CD1c-positive myeloid dendritic cell (primary cell): ENCODE results near the gene SERPINB8.

Source experiments
- DNase-seq: peaks from one replicate; pipeline ENCODE4 v3.0.0-alpha.2; 2016; ENCODE audit errors: extremely low spot score

The SERPINB8 gene

DNA sequence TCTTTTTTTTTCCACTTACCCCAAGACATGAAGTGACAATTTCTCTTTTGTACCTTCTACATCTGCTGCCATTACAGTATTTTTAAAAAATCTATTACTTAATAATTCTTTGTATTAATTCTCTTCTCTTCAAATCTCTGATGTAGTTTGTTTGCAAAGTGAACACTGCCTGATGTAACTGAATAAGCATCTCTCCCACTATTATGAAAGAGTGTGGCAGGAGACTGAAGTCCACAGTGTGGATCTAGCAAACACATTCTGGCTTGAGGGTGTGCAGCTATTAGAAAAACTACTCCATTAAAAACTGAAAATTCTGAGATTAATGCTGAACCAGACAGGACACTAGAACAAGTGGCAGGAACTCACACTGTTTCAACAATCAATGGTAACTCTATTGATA, 5.0 kb upstream of the SERPINB8 start:
- DNase-seq: no peak

DNA sequence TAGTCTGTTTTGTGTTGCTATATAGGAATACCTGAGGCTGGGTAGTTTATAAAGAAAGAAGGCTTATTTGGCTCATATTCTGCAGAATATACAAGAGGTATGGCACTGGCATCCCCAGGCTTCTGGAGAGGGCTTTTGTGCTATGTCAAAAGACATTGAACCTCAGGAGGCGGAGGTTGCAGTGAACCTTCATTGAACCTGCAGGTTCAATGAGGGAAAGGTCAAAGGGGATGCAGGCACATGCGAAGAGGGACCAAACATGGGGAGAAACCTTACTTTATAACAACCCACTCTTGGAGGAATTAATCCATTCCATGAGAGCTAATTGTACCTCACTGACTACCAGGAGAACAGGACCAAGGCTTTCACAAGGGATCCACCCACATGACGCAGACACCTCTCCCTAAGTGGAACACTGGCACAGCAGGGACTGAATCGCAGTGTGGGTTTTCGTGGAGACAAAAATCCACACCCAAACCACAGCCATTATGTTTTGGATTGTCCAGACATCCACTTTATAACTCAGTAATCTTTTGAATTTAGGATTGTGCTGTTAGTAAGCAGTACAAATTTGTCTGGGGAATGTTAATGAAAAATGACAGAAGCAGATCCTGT, 4.1 kb upstream of the SERPINB8 start:
- DNase-seq: no peak

GRCh38 chr18:63970809-63971205, 926 bp downstream of the SERPINB8 start:
- no peak for DNase-seq

- DNase-seq: no peak
These were observed 1.6 kb downstream of the SERPINB8 start for GRCh38 chr18:63971320-63972001.

DNA sequence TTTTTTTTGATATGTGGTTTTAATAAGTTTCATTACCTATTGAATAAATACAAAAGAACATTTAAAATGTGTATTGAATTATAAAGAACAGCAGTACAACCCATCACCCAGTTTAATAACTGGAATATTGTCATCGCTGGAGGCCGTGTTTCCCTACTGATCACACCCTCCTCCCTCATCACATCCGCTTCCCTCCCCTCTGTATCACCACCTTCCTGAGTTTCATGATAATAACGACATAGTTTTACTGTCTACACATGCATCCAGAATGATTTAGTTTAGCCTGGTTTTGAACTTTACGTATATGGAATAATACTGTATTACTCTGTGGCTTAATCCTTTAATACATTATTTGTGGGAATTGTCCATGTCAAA, 2.1 kb downstream of the SERPINB8 start:
- DNase-seq: no peak

DNA sequence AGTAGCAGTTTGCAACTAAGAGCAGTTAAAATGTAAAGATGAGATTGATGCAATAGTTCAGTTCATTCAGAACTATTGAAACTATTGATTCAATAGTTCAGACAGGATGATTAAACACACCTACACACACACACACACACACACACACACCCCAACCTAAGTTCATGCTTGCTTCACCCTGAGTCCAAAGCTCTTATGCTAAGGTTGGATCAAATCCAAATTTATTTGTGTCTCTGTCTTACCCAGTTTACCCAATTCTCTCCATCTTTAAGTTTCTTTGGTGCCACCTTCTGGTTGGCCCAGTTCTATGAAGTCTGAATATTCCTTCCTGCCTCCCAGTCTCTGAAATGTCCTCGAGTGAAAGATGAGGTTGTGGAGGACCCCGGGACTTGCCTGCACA, 5.1 kb downstream of the SERPINB8 start:
- peak; percentile 47 for DNase-seq

- peak; percentile 73 for DNase-seq
These were observed 5.7 kb downstream of the SERPINB8 start for GRCh38 chr18:63975628-63976027.

- no peak for DNase-seq
These were observed 7.2 kb downstream of the SERPINB8 start for GRCh38 chr18:63977040-63977439.

DNA sequence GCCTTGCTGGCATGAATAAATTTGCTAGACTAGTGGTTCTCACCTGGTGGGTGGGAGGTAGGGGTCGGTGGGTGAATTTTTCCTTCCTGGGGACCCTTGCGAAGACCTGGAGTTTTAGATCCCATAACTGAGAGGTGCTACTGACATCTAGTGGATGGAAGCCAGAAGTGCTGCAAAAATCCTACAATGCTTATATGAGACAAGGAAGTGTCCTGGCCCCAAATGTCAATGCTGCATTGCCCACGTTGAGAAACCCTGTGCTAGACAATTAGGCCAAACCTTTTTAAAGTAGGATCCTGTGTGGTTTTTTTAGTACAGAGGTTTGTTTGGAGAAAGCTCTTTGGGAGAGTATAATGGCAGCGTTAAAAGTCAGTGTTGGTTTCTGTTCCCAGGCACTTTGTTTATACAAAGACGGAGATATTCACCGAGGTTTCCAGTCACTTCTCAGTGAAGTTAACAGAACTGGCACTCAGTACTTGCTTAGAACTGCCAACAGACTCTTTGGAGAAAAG, 9.6 kb downstream of the SERPINB8 start:
- peak; percentile 77 for DNase-seq

DNA sequence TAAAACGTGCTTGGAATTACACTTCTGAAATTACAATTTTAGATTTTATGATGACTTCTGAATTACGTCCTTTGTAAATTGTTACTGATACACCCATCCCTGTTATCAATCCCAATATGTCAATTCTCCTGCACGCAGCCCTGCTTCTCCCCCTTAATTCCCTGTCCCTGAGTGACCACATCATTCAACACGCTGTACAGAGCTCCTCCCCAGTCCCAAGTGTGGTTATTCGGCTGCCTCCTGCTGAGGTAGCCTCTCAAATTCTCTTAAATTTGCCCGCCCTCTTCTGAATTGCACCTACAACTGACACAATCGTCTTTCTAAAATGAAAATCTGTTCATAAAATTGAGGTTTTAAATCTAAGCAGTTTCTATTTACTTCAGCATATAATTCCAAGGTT, 10.1 kb downstream of the SERPINB8 start:
- no peak for DNase-seq

DNA sequence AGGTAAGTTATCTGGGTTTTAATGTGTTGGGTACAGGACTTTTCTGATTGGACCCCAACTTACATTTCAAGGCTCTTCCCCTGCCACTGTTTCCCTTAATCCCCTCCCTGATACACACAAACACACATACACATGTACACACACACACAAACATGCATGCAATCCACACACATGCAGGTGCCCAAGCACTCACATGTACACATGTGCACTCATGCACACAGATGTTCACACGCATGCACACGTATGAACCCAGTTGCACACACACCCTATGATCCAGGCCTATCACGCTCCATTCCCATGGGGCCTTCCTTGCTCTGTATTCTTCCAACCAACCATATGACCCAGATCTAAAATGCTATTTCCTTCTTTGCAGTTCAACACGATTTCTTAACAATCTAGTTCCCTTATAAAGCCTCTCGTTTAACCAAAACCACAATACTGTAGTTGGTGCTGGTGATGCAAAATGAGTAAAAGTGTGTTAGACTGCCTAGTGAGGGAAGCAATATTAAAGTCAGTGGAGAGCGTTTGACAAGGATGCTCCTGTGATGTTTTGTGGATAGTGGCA, 11.1 kb downstream of the SERPINB8 start:
- DNase-seq: peak; percentile 53

DNA sequence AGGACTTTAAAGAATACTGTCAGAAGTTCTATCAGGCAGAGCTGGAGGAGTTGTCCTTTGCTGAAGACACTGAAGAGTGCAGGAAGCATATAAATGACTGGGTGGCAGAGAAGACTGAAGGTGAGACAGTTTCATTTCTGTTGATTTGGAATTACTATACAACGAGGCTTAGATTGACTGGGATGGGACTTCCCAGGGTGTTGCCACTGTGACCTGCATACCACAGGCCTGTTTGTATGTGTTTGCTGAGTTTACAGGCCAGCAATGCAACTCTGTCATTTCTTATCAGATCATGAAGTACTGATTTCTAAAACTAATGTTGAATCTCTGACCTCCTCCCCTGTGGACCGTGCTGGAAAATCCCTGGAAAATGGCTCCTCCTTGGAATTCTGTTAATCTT, 11.8 kb downstream of the SERPINB8 start:
- no peak for DNase-seq

- DNase-seq: no peak
These were observed 12.5 kb downstream of the SERPINB8 start for GRCh38 chr18:63982361-63982760.

DNA sequence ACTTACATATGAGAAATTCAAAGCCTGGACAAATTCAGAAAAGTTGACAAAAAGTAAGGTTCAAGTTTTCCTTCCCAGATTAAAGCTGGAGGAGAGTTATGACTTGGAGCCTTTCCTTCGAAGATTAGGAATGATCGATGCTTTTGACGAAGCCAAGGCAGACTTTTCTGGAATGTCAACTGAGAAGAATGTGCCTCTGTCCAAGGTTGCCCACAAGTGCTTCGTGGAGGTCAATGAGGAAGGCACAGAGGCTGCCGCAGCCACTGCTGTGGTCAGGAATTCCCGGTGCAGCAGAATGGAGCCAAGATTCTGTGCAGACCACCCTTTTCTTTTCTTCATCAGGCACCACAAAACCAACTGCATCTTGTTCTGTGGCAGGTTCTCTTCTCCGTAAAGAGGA, 17.0 kb downstream of the SERPINB8 start:
- DNase-seq: no peak

DNA sequence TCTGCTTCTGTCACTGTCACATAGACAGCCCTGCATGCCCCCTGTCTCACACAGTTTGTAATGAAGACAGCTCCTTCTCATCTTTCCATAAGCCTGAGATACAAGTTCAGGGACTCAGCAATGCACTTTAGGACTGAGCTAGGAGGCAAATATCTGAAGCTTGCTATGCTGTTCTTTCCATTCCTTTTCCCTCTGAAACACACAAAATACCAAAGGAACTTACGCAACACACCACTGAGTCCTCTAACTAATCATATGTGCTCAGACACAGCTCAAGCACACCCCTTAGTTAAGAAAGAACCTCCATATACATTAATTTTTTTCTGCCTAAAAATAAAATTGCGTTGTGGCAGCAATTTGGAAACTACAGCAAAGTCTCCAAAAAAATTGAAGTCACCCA, 17.9 kb downstream of the SERPINB8 start:
- no peak for DNase-seq

- DNase-seq: no peak
These were observed 22.9 kb downstream of the SERPINB8 start for GRCh38 chr18:63992751-63993150.

DNA sequence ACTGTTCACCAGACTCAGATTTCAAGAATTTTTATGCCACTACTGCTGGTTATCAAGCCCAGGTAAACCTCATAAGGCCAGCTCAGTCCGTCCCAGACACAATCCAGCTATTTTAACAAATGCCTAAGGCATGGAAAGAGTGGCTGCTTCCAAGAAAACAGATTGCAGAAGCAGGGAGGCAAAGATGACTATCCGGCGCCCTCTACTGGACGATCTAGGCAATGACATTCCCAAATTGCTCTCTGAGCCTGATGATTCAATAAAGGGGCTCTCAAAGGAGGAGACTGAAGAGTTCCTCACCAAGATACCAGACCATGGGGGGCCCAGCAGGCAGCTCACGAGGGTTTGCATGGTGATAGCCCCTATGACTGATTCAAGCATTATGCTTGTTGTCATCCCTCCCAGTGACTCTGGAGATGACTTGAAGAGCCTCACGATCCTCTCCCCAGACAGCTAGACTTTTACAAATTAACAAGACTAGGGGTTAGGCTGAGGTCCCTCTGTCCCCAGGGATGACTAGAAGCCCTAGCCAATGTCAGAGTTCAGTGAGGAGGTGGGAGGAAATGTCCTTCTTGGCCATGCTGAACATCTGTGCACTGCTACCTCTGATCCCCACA, 25.0 kb downstream of the SERPINB8 start:
- peak; percentile 65 for DNase-seq

DNA sequence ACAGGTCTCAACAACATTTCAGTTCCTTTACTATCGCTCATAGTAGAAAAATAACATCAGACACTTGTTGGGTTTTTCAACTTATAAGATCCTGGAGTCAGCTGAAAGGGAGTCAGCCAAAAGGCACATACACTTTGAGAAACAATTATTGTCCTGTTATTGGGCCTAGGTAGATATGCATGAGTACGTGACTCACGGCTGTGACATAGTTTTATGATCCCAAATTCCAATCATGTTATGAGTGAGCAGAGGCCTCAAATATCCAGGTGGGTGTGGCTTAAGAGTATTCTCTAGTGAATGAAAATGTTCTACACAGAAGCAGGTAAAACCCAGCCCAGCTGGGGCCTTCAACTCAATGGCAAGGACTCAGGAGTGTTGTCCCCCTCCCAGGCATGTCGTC, 27.2 kb downstream of the SERPINB8 start:
- DNase-seq: no peak

DNA sequence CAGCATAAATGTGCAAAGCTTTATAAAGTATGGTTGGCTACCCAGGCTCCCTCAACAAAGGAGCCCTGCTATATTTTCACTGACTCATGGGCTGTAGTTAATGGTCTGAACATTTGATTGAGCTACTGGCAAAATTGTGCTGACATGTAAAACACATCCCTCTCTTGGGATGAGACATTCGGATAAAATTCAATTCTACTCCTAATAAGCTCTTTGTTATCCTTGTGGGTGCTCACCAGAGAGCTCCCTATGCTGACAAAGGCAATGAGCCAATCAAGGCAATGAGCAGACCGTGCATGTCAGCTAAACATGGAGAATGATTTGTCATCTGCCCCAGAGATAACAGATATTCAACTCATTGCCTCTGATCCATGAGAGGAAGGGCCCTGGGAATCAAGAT, 27.7 kb downstream of the SERPINB8 start:
- DNase-seq: no peak

DNA sequence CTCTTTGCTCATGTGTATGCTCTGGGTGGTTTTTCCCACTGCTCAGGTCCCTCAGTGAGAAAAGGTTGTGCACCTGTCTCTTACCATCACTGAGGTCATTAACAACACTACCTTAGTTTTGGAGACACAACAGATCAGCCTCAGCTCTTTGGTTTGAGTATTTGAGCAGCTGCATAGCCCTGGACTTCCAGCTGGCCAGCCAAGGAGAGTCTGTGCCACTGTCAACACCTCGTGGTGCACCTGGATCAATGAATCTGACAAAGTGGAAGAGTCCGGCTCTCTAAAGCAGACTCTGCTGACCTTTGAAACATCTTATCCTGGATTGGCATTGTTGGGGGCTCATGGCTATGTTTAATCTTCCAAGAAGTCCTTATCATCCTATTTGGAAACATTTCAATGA, 30.0 kb downstream of the SERPINB8 start:
- DNase-seq: no peak

GRCh38 chr18:64002581-64002980, 32.7 kb downstream of the SERPINB8 start:
- DNase-seq: no peak

DNA sequence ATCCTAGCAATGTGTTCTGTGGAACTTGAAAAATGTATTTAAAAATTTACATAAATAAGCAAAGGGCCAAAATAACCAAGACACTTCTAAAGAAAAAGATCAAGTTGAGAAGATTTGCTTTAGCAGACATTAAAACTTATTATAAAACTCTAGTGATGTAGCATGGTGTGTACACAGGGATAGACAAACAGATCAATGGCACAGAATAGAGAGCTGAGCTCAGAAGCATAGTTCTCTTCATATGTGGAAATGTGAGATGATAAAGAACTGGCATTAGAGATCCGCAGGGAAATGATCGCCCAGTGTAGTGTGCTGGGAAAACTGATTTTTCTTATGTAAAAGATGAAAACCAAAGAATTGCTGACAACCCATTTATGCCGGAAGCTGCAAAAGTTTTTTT, 39.4 kb downstream of the SERPINB8 start:
- no peak for DNase-seq

DNA sequence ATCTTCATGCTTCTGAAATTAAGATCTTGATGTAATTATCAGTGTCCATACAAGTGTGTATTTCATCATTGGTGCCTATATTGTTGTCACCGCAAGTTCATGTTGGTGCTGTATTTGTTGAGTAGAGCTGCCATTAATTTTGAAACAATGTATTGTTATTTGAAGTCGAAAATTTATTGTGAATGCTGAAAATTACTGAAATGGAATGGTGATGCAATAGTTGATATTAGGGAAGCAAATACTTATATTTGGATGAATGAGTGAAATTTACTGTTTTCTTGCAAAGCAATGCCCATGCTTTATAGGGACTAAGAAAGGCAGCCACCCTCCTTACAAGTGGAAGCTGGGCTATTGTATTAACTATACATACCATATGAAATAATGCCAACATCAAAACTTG, 41.6 kb downstream of the SERPINB8 start:
- no peak for DNase-seq
